ENCODE measurements around the gene CRB1.
A peak's percentile ranks its signal among the peaks of the same experiment; 100 is the strongest.

CRB1 gene

GRCh38 chr1:197424380-197424779 is 156.3 kb downstream of the CRB1 start:
- Histone ChIP-seq H3K79me1 (ENCODE audit: low read length) (no peaks in the 10 kb centered on the region), H2AK5ac (ENCODE audit: low read length) (no peak overlapping the region), H3K18ac (ENCODE audit: low read length) (no peak overlapping the region), H3K36me3 (ENCODE audit: control insufficient read depth, insufficient read depth, low read length) (no peaks in the 10 kb centered on the region), H2BK120ac (ENCODE audit: low read depth, low read length) (no peak overlapping the region), H2BK15ac (replicated peaks; ENCODE audit: low read depth) (no peak overlapping the region), H3K9ac (ENCODE audit: low read length) (no peak overlapping the region), H3K79me2 (ENCODE audit: control insufficient read depth, insufficient read depth, low read length) (no peaks in the 10 kb centered on the region), H3K4ac (ENCODE audit: low read depth, low read length) (no peak overlapping the region), H3K23ac (ENCODE audit: low read length) (no peak overlapping the region), H2BK5ac (ENCODE audit: low read length) (no peak overlapping the region), H3K27me3 (ENCODE audit: insufficient read depth, low read length, poor library complexity) (no peaks in the 10 kb centered on the region), H3K56ac (ENCODE audit: low read length) (no peak overlapping the region), H4K8ac (ENCODE audit: low read depth, low read length) (no peak overlapping the region), H3K4me1 (ENCODE audit: control insufficient read depth, low read depth, low read length) (no peaks in the 10 kb centered on the region), H4K5ac (ENCODE audit: low read length) (no peak overlapping the region), H3K27ac (ENCODE audit: low read depth, low read length) (no peak overlapping the region), H3K4me3 (ENCODE audit: low read length) (no peak overlapping the region), H3K4me2 (ENCODE audit: low read length) (no peak overlapping the region)
- WGBS (ENCODE audit: extremely low coverage, insufficient coverage, low lambda C conversion rate): no CpG with 5 or more reads among the region's 6 CpGs
- no peak for DNase-seq

GRCh38 chr1:197429372-197429771 is 161.3 kb downstream of the CRB1 start:
- no peak overlapping the region for H3K56ac ChIP-seq (ENCODE audit: low read length)
- no peak overlapping the region for H4K8ac ChIP-seq (ENCODE audit: low read depth, low read length)
- H3K27ac ChIP-seq (ENCODE audit: low read depth, low read length): no peak overlapping the region
- H2AK5ac ChIP-seq (ENCODE audit: low read length): no peak overlapping the region
- no peaks in the 10 kb centered on the region for H3K79me1 ChIP-seq (ENCODE audit: low read length)
- no peak overlapping the region for H3K4ac ChIP-seq (ENCODE audit: low read depth, low read length)
- H3K9ac ChIP-seq (ENCODE audit: low read length): no peak overlapping the region
- no peak overlapping the region for H3K18ac ChIP-seq (ENCODE audit: low read length)
- no peak overlapping the region for H2BK5ac ChIP-seq (ENCODE audit: low read length)
- no peak overlapping the region for H2BK120ac ChIP-seq (ENCODE audit: low read depth, low read length)
- no peak for DNase-seq
- no peaks in the 10 kb centered on the region for H3K36me3 ChIP-seq (ENCODE audit: control insufficient read depth, insufficient read depth, low read length)
- no peak overlapping the region for H3K4me2 ChIP-seq (ENCODE audit: low read length)
- H3K27me3 ChIP-seq (ENCODE audit: insufficient read depth, low read length, poor library complexity): no peaks in the 10 kb centered on the region
- H3K79me2 ChIP-seq (ENCODE audit: control insufficient read depth, insufficient read depth, low read length): no peaks in the 10 kb centered on the region
- WGBS (ENCODE audit: extremely low coverage, insufficient coverage, low lambda C conversion rate): no CpG with 5 or more reads among the region's 7 CpGs
- H2BK15ac ChIP-seq (replicated peaks; ENCODE audit: low read depth): no peak overlapping the region
- no peaks in the 10 kb centered on the region for H3K4me1 ChIP-seq (ENCODE audit: control insufficient read depth, low read depth, low read length)
- H3K4me3 ChIP-seq (ENCODE audit: low read length): no peak overlapping the region
- H3K23ac ChIP-seq (ENCODE audit: low read length): no peak overlapping the region
- H4K5ac ChIP-seq (ENCODE audit: low read length): no peak overlapping the region

GRCh38 chr1:197435224-197435623 is 167.2 kb downstream of the CRB1 start:
- Histone ChIP-seq H3K79me2 (ENCODE audit: control insufficient read depth, insufficient read depth, low read length) (no peaks in the 10 kb centered on the region), H4K5ac (ENCODE audit: low read length) (no peak overlapping the region), H2BK120ac (ENCODE audit: low read depth, low read length) (no peak overlapping the region), H3K4me3 (ENCODE audit: low read length) (no peak overlapping the region), H3K27ac (ENCODE audit: low read depth, low read length) (no peak overlapping the region), H3K4ac (ENCODE audit: low read depth, low read length) (no peak overlapping the region), H3K18ac (ENCODE audit: low read length) (no peak overlapping the region), H3K4me2 (ENCODE audit: low read length) (no peak overlapping the region), H3K79me1 (ENCODE audit: low read length) (no peaks in the 10 kb centered on the region), H3K36me3 (ENCODE audit: control insufficient read depth, insufficient read depth, low read length) (no peaks in the 10 kb centered on the region), H2BK15ac (replicated peaks; ENCODE audit: low read depth) (no peak overlapping the region), H3K4me1 (ENCODE audit: control insufficient read depth, low read depth, low read length) (no peaks in the 10 kb centered on the region), H2AK5ac (ENCODE audit: low read length) (no peak overlapping the region), H4K8ac (ENCODE audit: low read depth, low read length) (no peak overlapping the region), H2BK5ac (ENCODE audit: low read length) (no peak overlapping the region), H3K56ac (ENCODE audit: low read length) (no peak overlapping the region), H3K23ac (ENCODE audit: low read length) (no peak overlapping the region), H3K9ac (ENCODE audit: low read length) (no peak overlapping the region), H3K27me3 (ENCODE audit: insufficient read depth, low read length, poor library complexity) (no peaks in the 10 kb centered on the region)
- no CpG with 5 or more reads among the region's 1 CpG for WGBS (ENCODE audit: extremely low coverage, insufficient coverage, low lambda C conversion rate)
- peak; percentile 45 for DNase-seq

- H3K18ac ChIP-seq (ENCODE audit: low read length): no peak overlapping the region
- no peaks in the 10 kb centered on the region for H3K27me3 ChIP-seq (ENCODE audit: insufficient read depth, low read length, poor library complexity)
- no peak overlapping the region for H3K4me3 ChIP-seq (ENCODE audit: low read length)
- no peaks in the 10 kb centered on the region for H3K79me2 ChIP-seq (ENCODE audit: control insufficient read depth, insufficient read depth, low read length)
- no peak overlapping the region for H3K56ac ChIP-seq (ENCODE audit: low read length)
- no peak for DNase-seq
- no peak overlapping the region for H2AK5ac ChIP-seq (ENCODE audit: low read length)
- no peak overlapping the region for H2BK120ac ChIP-seq (ENCODE audit: low read depth, low read length)
- H3K27ac ChIP-seq (ENCODE audit: low read depth, low read length): no peak overlapping the region
- no peak overlapping the region for H3K23ac ChIP-seq (ENCODE audit: low read length)
- no peak overlapping the region for H3K4ac ChIP-seq (ENCODE audit: low read depth, low read length)
- H2BK5ac ChIP-seq (ENCODE audit: low read length): no peak overlapping the region
- WGBS (ENCODE audit: extremely low coverage, insufficient coverage, low lambda C conversion rate): no CpG with 5 or more reads among the region's 3 CpGs
- no peaks in the 10 kb centered on the region for H3K79me1 ChIP-seq (ENCODE audit: low read length)
- H3K4me2 ChIP-seq (ENCODE audit: low read length): no peak overlapping the region
- H3K4me1 ChIP-seq (ENCODE audit: control insufficient read depth, low read depth, low read length): no peaks in the 10 kb centered on the region
- H4K5ac ChIP-seq (ENCODE audit: low read length): no peak overlapping the region
- no peaks in the 10 kb centered on the region for H3K36me3 ChIP-seq (ENCODE audit: control insufficient read depth, insufficient read depth, low read length)
- H2BK15ac ChIP-seq (replicated peaks; ENCODE audit: low read depth): no peak overlapping the region
- H4K8ac ChIP-seq (ENCODE audit: low read depth, low read length): no peak overlapping the region
- no peak overlapping the region for H3K9ac ChIP-seq (ENCODE audit: low read length)
These were observed 169.5 kb downstream of the CRB1 start for GRCh38 chr1:197437601-197438000.

GRCh38 chr1:197438010-197438790 is 170.1 kb downstream of the CRB1 start:
- DNase-seq: no peak
- Histone ChIP-seq H3K4me2 (ENCODE audit: low read length) (no peak overlapping the region), H3K4me3 (ENCODE audit: low read length) (no peak overlapping the region), H3K4ac (ENCODE audit: low read depth, low read length) (no peak overlapping the region), H3K79me2 (ENCODE audit: control insufficient read depth, insufficient read depth, low read length) (no peaks in the 10 kb centered on the region), H3K36me3 (ENCODE audit: control insufficient read depth, insufficient read depth, low read length) (no peaks in the 10 kb centered on the region), H3K56ac (ENCODE audit: low read length) (no peak overlapping the region), H3K79me1 (ENCODE audit: low read length) (no peaks in the 10 kb centered on the region), H3K9ac (ENCODE audit: low read length) (no peak overlapping the region), H2BK15ac (replicated peaks; ENCODE audit: low read depth) (no peak overlapping the region), H2AK5ac (ENCODE audit: low read length) (no peak overlapping the region), H3K27ac (ENCODE audit: low read depth, low read length) (no peak overlapping the region), H3K18ac (ENCODE audit: low read length) (no peak overlapping the region), H4K8ac (ENCODE audit: low read depth, low read length) (no peak overlapping the region), H3K23ac (ENCODE audit: low read length) (no peak overlapping the region), H4K5ac (ENCODE audit: low read length) (no peak overlapping the region), H2BK5ac (ENCODE audit: low read length) (no peak overlapping the region), H3K4me1 (ENCODE audit: control insufficient read depth, low read depth, low read length) (no peaks in the 10 kb centered on the region), H2BK120ac (ENCODE audit: low read depth, low read length) (no peak overlapping the region), H3K27me3 (ENCODE audit: insufficient read depth, low read length, poor library complexity) (no peaks in the 10 kb centered on the region)
- no CpG with 5 or more reads among the region's 3 CpGs for WGBS (ENCODE audit: extremely low coverage, insufficient coverage, low lambda C conversion rate)

Measured in mesendoderm (in vitro differentiated cells).